ENCODE data around the gene GNL2.
"Not testable (repeated sequence)": the region's sequence is repeated elsewhere in the genome, so short reads cannot be mapped to it uniquely, and the experiment has no call there.

The GNL2 gene

GRCh38 chr1:37575692-37576091 lies 20.0 kb downstream of the GNL2 start:
- H3K4me3 ChIP-seq (ENCODE audit: extremely low read depth, insufficient read depth, low read length, poor library complexity, severe bottlenecking), result no peak overlapping the region
- 93 to 100% methylated on average over 4 to 5 of the region's 5 CpGs for WGBS, 2 experiments (ENCODE audit: insufficient coverage in 2 of 2)
- no peak overlapping the region for H3K27ac ChIP-seq (ENCODE audit: low read depth, low read length, severe bottlenecking)
- peaks cover 97% of the 10 kb centered on the region for H3K36me3 ChIP-seq (ENCODE audit: control insufficient read depth, insufficient read depth, low read length)
- H3K9me3 ChIP-seq (ENCODE audit: control insufficient read depth, low read length), result no peaks in the 10 kb centered on the region
- H3K4me1 ChIP-seq (ENCODE audit: control insufficient read depth, insufficient read depth, low read length, poor library complexity, severe bottlenecking), result no peaks in the 10 kb centered on the region

- WGBS, 2 experiments (ENCODE audit: insufficient coverage in 2 of 2), result 100% methylated on average over 2 to 3 of the region's 7 CpGs
- Histone ChIP-seq H3K27ac (ENCODE audit: low read depth, low read length, severe bottlenecking) (no peak overlapping the region), H3K4me3 (ENCODE audit: extremely low read depth, insufficient read depth, low read length, poor library complexity, severe bottlenecking) (no peak overlapping the region), H3K36me3 (ENCODE audit: control insufficient read depth, insufficient read depth, low read length) (peaks cover 96% of the 10 kb centered on the region), H3K9me3 (ENCODE audit: control insufficient read depth, low read length) (no peaks in the 10 kb centered on the region), H3K4me1 (ENCODE audit: control insufficient read depth, insufficient read depth, low read length, poor library complexity, severe bottlenecking) (no peaks in the 10 kb centered on the region)
These were observed 20.8 kb downstream of the GNL2 start for GRCh38 chr1:37574834-37575480.

- no peak overlapping the region for H3K27ac ChIP-seq (ENCODE audit: low read depth, low read length, severe bottlenecking)
- H3K36me3 ChIP-seq (ENCODE audit: control insufficient read depth, insufficient read depth, low read length), result peaks cover 99% of the 10 kb centered on the region
- WGBS, 2 experiments (ENCODE audit: insufficient coverage in 2 of 2), result 50 to 100% methylated on average over 1 of the region's 3 CpGs
- H3K4me3 ChIP-seq (ENCODE audit: extremely low read depth, insufficient read depth, low read length, poor library complexity, severe bottlenecking), result no peak overlapping the region
- H3K4me1 ChIP-seq (ENCODE audit: control insufficient read depth, insufficient read depth, low read length, poor library complexity, severe bottlenecking), result no peaks in the 10 kb centered on the region
- no peaks in the 10 kb centered on the region for H3K9me3 ChIP-seq (ENCODE audit: control insufficient read depth, low read length)
These were observed 25.0 kb downstream of the GNL2 start for GRCh38 chr1:37570528-37571334.

GRCh38 chr1:37567023-37567422 lies 28.7 kb downstream of the GNL2 start:
- H3K4me1 ChIP-seq (ENCODE audit: control insufficient read depth, insufficient read depth, low read length, poor library complexity, severe bottlenecking), result no peaks in the 10 kb centered on the region
- 86 to 90% methylated on average over 2 to 3 of the region's 3 CpGs for WGBS, 2 experiments (ENCODE audit: insufficient coverage in 2 of 2)

GRCh38 chr1:37564892-37565291 lies 30.8 kb downstream of the GNL2 start:
- H3K4me3 ChIP-seq (ENCODE audit: extremely low read depth, insufficient read depth, low read length, poor library complexity, severe bottlenecking), result no peak overlapping the region
- H3K9me3 ChIP-seq (ENCODE audit: control insufficient read depth, low read length), result no peaks in the 10 kb centered on the region
- H3K27ac ChIP-seq (ENCODE audit: low read depth, low read length, severe bottlenecking), result no peak overlapping the region
- H3K36me3 ChIP-seq (ENCODE audit: control insufficient read depth, insufficient read depth, low read length), result peaks cover 69% of the 10 kb centered on the region
- H3K4me1 ChIP-seq (ENCODE audit: control insufficient read depth, insufficient read depth, low read length, poor library complexity, severe bottlenecking), result no peaks in the 10 kb centered on the region

More at GRCh38 chr1:37567023-37567422, 28.7 kb downstream of the GNL2 start:
- Histone ChIP-seq H3K9me3 (ENCODE audit: control insufficient read depth, low read length) (no peaks in the 10 kb centered on the region), H3K27ac (ENCODE audit: low read depth, low read length, severe bottlenecking) (no peak overlapping the region), H3K4me3 (ENCODE audit: extremely low read depth, insufficient read depth, low read length, poor library complexity, severe bottlenecking) (no peak overlapping the region), H3K36me3 (ENCODE audit: control insufficient read depth, insufficient read depth, low read length) (peaks cover 87% of the 10 kb centered on the region)

GRCh38 chr1:37562984-37563383 lies 32.8 kb downstream of the GNL2 start:
- Histone ChIP-seq H3K4me1 (ENCODE audit: control insufficient read depth, insufficient read depth, low read length, poor library complexity, severe bottlenecking) (no peaks in the 10 kb centered on the region), H3K36me3 (ENCODE audit: control insufficient read depth, insufficient read depth, low read length) (peaks cover 50% of the 10 kb centered on the region), H3K9me3 (ENCODE audit: control insufficient read depth, low read length) (no peaks in the 10 kb centered on the region), H3K27ac (ENCODE audit: low read depth, low read length, severe bottlenecking) (no peak overlapping the region), H3K4me3 (ENCODE audit: extremely low read depth, insufficient read depth, low read length, poor library complexity, severe bottlenecking) (no peak overlapping the region)
- 67 to 91% methylated on average over 1 of the region's 1 CpG for WGBS, 2 experiments (ENCODE audit: insufficient coverage in 2 of 2)

- WGBS, 2 experiments (ENCODE audit: insufficient coverage in 2 of 2), result 88 to 95% methylated on average over 19 of the region's 21 CpGs
- peaks cover 3% of the 10 kb centered on the region for H3K4me1 ChIP-seq (ENCODE audit: control insufficient read depth, insufficient read depth, low read length, poor library complexity, severe bottlenecking)
- peaks cover 35% of the 10 kb centered on the region for H3K36me3 ChIP-seq (ENCODE audit: control insufficient read depth, insufficient read depth, low read length)
- no peaks in the 10 kb centered on the region for H3K9me3 ChIP-seq (ENCODE audit: control insufficient read depth, low read length)
- H3K4me3 ChIP-seq (ENCODE audit: extremely low read depth, insufficient read depth, low read length, poor library complexity, severe bottlenecking), result no peak overlapping the region
- H3K27ac ChIP-seq (ENCODE audit: low read depth, low read length, severe bottlenecking), result no peak overlapping the region
These were observed 34.3 kb downstream of the GNL2 start for GRCh38 chr1:37561133-37562132.

- Histone ChIP-seq H3K36me3 (ENCODE audit: control insufficient read depth, insufficient read depth, low read length) (peaks cover 26% of the 10 kb centered on the region), H3K4me1 (ENCODE audit: control insufficient read depth, insufficient read depth, low read length, poor library complexity, severe bottlenecking) (peaks cover 3% of the 10 kb centered on the region), H3K4me3 (ENCODE audit: extremely low read depth, insufficient read depth, low read length, poor library complexity, severe bottlenecking) (no peak overlapping the region), H3K9me3 (ENCODE audit: control insufficient read depth, low read length) (no peaks in the 10 kb centered on the region), H3K27ac (ENCODE audit: low read depth, low read length, severe bottlenecking) (no peak overlapping the region)
- WGBS, 2 experiments (ENCODE audit: insufficient coverage in 2 of 2), result 90 to 93% methylated on average over 8 to 9 of the region's 10 CpGs
These were observed 35.2 kb downstream of the GNL2 start for GRCh38 chr1:37560401-37561132.

GRCh38 chr1:37559957-37560379 lies 35.8 kb downstream of the GNL2 start:
- peaks cover 21% of the 10 kb centered on the region for H3K36me3 ChIP-seq (ENCODE audit: control insufficient read depth, insufficient read depth, low read length)
- not testable (repeated sequence) for H3K4me1 ChIP-seq (ENCODE audit: control insufficient read depth, insufficient read depth, low read length, poor library complexity, severe bottlenecking); H3K4me3 ChIP-seq (ENCODE audit: extremely low read depth, insufficient read depth, low read length, poor library complexity, severe bottlenecking); H3K27ac ChIP-seq (ENCODE audit: low read depth, low read length, severe bottlenecking); H3K9me3 ChIP-seq (ENCODE audit: control insufficient read depth, low read length)
- WGBS, 2 experiments (ENCODE audit: insufficient coverage in 2 of 2), result 80 to 84% methylated on average over 10 to 12 of the region's 12 CpGs

- H3K9me3 ChIP-seq (ENCODE audit: control insufficient read depth, low read length), result peaks cover 8% of the 10 kb centered on the region
- 73 to 94% methylated on average over 3 to 6 of the region's 7 CpGs for WGBS, 2 experiments (ENCODE audit: insufficient coverage in 2 of 2)
- H3K27ac ChIP-seq (ENCODE audit: low read depth, low read length, severe bottlenecking), result no peak overlapping the region
- H3K4me3 ChIP-seq (ENCODE audit: extremely low read depth, insufficient read depth, low read length, poor library complexity, severe bottlenecking), result no peak overlapping the region
- H3K4me1 ChIP-seq (ENCODE audit: control insufficient read depth, insufficient read depth, low read length, poor library complexity, severe bottlenecking), result peaks cover 3% of the 10 kb centered on the region
- peaks cover 16% of the 10 kb centered on the region for H3K36me3 ChIP-seq (ENCODE audit: control insufficient read depth, insufficient read depth, low read length)
These were observed 36.7 kb downstream of the GNL2 start for GRCh38 chr1:37559080-37559479.

Data from mesodermal cell (in vitro differentiated cells).